Memory B cell (primary cell): ENCODE data around the gene KLF6.

Experiments used
- ATAC-seq: fragments of 150-1000 bp; cut with Tn5 transposase; 2 replicates; pipeline ENCODE4 v1.10.0; 2021; ENCODE audit warnings: low read depth, mild to moderate bottlenecking, moderate library complexity
- DNase-seq, 2 donors: peaks; one replicate each; pipeline ENCODE4 v3.0.0; 2022; ENCODE audit warnings: low spot score in 2 of 2
- H3K27ac Mint-ChIP-seq: one replicate; pipeline ENCODE4 v1.8.0; 2022; ENCODE audit warnings: mild to moderate bottlenecking, moderate library complexity, mixed read lengths
- H3K27me3 Mint-ChIP-seq: one replicate; pipeline ENCODE4 v1.8.0; 2022; ENCODE audit warnings: mixed read lengths
- H3K36me3 Mint-ChIP-seq: one replicate; pipeline ENCODE4 v1.8.0; 2022; ENCODE audit warnings: mild to moderate bottlenecking, mixed read lengths
- H3K4me1 Mint-ChIP-seq: one replicate; pipeline ENCODE4 v1.8.0; 2022; ENCODE audit warnings: mixed read lengths
- H3K4me3 Mint-ChIP-seq: one replicate; pipeline ENCODE4 v1.8.0; 2022; ENCODE audit warnings: mild to moderate bottlenecking, moderate library complexity, mixed read lengths
- H3K9me3 Mint-ChIP-seq: one replicate; pipeline ENCODE4 v1.8.0; 2022; ENCODE audit warnings: mixed read lengths

KLF6 gene

DNA sequence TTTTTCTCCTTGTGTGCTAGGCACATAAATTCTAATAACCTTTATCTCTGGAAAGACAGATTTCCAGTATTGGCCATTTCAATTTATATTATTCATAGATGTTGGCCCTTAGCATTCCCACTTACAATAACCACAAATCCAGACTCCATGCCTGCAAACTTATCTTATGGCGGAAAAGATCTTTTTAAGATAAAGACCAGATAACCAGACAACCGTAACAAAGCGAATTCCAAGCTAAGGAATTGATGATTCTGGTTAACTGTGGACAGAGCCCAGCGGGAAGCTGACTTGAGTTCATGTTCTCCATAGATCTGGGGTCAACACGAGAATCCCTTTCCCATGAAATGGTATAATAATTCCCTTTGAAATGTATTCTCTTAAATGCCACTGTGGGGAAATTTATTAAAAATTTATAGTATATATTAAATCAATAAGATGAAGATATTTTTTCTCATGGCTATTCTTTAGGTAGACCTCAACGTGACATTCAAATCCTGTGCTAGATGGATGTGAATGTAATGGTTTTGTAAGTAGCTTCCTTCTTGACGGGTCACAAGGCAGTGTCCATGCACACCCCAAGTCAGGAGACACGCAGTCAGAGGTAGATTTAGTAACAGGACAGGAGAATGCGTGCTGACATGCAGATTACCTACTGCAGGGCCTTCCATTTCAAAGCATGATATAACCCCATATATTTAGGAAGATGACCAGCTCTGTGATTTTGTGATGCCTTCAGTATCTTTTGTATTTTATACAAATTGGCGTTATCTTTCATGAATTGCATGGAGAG is 37.7 kb upstream of the KLF6 start:
- no peak for DNase-seq
- Mint-ChIP-seq H3K4me1 (no peaks in the 10 kb centered on the region), H3K27ac (no peak overlapping the region), H3K4me3 (no peak overlapping the region), H3K36me3 (no peaks in the 10 kb centered on the region), H3K27me3 (no peaks in the 10 kb centered on the region), H3K9me3 (no peaks in the 10 kb centered on the region)
- ATAC-seq: no peak

DNA sequence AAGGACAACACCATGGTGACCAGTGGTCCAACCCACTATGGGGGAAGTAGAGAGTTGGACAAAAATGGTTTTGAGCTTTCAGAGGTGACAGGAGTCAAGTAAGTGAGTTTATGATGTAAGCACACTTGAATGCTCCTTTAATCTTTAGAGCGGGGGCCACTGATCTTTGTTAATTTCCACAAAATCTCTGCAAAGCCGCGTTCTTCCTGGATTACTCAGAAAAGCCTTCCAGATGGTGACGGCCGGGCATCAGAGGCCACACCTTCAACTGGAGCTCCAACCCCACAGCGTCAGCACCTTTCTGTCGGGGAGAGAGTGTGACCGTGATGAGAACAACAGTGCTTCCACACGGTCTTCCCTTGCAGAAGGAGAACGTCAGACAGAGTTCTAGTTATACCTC is 35.2 kb upstream of the KLF6 start:
- H3K4me1 Mint-ChIP-seq: no peaks in the 10 kb centered on the region
- H3K27me3 Mint-ChIP-seq: no peaks in the 10 kb centered on the region
- DNase-seq: no peak
- no peak overlapping the region for H3K27ac Mint-ChIP-seq
- no peaks in the 10 kb centered on the region for H3K9me3 Mint-ChIP-seq
- H3K4me3 Mint-ChIP-seq: no peak overlapping the region
- H3K36me3 Mint-ChIP-seq: no peaks in the 10 kb centered on the region
- ATAC-seq: no peak

DNA sequence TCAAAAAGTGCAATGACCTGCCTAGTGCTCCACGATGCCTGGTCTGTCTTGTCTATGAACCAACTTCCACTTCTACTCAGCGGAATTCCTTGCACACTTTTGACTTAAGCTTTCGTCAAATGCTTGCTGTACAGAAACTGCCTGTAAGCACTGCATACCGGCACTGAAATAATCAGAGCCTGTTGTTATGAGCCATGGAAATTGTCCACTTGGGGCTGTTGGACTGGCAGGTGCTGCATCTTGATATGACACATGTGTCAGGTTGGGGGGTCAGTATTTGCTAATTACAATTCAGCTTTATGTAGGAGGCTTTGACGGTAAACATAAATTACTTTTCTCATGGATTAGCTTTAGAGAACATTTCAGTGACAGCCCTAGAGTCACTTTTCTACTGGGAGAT is 32.0 kb upstream of the KLF6 start:
- no peak for ATAC-seq
- no peaks in the 10 kb centered on the region for H3K9me3 Mint-ChIP-seq
- no peak for DNase-seq
- H3K27me3 Mint-ChIP-seq: no peaks in the 10 kb centered on the region
- no peak overlapping the region for H3K27ac Mint-ChIP-seq
- no peaks in the 10 kb centered on the region for H3K36me3 Mint-ChIP-seq
- peaks cover 2% of the 10 kb centered on the region for H3K4me1 Mint-ChIP-seq
- H3K4me3 Mint-ChIP-seq: no peak overlapping the region

DNA sequence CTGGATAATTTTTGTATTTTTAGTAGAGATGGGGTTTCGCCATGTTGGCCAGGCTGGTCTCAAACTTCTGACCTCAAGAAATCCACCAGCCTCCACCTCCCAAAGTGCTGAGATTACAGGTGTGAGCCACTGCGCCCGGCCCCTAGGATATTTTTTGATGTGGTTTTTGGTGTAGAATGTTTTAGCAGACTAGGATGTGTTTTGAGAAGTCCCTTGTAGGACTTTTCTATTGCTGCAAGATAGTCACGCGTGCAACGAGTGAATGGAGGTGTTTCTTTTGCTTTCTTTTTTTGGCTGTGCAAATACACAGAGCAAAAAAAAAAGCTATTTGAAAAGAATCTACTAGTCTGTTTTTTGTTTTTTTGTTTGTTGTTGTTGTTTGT is 29.8 kb upstream of the KLF6 start:
- H3K4me3 Mint-ChIP-seq: no peak overlapping the region
- no peaks in the 10 kb centered on the region for H3K27me3 Mint-ChIP-seq
- H3K9me3 Mint-ChIP-seq: no peaks in the 10 kb centered on the region
- H3K36me3 Mint-ChIP-seq: no peaks in the 10 kb centered on the region
- peaks cover 13% of the 10 kb centered on the region for H3K4me1 Mint-ChIP-seq
- DNase-seq: no peak
- no peak overlapping the region for H3K27ac Mint-ChIP-seq
- no peak for ATAC-seq

DNA sequence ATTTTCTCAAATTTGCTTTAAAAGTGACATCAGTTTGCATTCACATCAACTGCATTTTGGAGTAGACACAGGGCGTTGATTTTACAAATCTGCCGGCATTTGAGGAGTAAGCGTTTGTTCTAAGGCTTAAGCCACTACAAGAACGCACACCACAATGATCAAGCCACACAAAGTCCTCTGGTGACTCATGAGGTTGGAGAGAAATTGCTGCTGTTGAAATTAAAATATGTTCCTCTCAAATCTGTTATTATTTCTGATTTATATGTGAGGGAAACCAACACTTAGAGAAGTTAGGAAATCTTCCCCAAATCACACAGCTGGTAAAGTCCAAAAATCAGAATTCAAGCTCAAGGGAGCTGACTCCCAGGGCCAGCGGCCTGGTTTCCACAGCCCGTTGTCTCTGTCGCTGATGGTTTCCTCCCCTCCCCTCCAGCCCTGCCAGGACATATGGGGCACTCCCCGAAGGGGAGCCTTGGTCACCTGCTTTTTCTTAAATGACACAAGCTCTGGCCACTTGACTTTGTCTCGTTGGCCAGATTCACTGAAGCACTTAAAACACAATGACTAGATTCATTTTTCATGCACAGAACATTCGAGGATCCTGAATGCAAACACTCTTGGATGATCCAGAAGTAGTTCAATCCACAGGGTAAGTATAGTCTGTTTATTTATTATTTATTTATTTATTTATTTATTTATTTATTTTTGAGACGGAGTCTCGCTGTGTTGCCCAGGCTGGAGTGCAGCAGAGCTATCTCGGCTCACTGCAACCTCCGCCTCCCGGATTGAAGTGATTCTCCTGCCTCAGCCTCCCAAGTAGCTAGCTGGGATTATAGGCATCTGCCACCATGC is 29.2 kb upstream of the KLF6 start:
- Mint-ChIP-seq H3K27ac (no peak overlapping the region), H3K4me1 (peaks cover 13% of the 10 kb centered on the region), H3K27me3 (no peaks in the 10 kb centered on the region), H3K36me3 (no peaks in the 10 kb centered on the region), H3K9me3 (no peaks in the 10 kb centered on the region), H3K4me3 (no peak overlapping the region)
- DNase-seq: no peak
- ATAC-seq: no peak

GRCh38 chr10:3813267-3813666 is 28.3 kb upstream of the KLF6 start:
- Mint-ChIP-seq H3K36me3 (no peaks in the 10 kb centered on the region), H3K27ac (peak overlapping the region; percentile 24), H3K4me1 (peaks cover 20% of the 10 kb centered on the region), H3K9me3 (no peaks in the 10 kb centered on the region), H3K27me3 (no peaks in the 10 kb centered on the region), H3K4me3 (no peak overlapping the region)
- DNase-seq (no peak), ATAC-seq (no peak)

DNA sequence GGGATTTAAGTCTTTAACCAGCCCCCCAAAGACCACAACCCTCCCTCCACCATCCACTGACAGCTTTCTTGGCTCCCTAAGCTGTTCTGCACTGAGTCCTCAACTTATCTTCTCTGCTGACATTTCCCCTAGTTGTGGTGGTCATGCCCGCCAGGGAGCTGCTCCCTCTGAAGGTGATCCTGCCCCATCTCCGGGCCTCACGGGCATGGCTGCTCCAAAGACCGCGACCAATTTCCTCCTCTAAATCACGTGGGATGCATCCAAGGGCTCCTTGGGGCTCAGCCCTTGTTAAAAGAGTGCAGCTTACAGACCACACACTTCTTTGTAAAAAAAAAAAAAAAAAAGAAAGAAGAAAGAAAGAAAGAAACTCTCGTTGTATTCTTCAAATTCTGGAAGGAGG is 27.1 kb upstream of the KLF6 start:
- no peaks in the 10 kb centered on the region for H3K9me3 Mint-ChIP-seq
- H3K4me1 Mint-ChIP-seq: peaks cover 27% of the 10 kb centered on the region
- ATAC-seq: no peak
- no peaks in the 10 kb centered on the region for H3K36me3 Mint-ChIP-seq
- DNase-seq: no peak
- H3K27me3 Mint-ChIP-seq: no peaks in the 10 kb centered on the region
- H3K27ac Mint-ChIP-seq: no peak overlapping the region
- H3K4me3 Mint-ChIP-seq: no peak overlapping the region

DNA sequence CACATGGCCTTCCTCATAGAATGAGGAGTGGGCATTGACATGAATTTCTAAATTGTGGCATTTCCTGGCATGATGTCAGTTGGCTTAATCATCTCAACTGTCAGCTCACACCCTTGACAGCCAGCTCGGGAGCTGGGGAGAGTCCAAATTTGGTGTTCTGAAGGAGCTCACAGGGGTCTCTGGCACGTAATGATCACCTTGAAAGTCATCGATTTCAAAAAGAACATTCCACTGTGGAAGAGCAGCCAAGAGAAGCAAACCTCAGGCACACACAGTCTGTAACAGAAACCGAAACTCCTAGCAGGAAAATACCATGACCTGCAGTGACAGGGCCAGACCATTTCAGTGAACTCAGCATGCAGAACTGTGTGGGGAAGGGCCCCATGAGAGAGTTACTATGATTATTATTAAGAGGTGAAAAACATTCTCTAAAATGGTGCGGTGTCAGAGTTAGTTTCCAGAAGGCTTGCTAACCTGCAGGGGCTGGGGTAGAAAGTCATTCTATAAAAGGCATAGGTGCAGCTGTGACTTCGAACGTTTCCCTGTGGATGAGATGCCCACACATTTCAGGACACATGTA is 26.4 kb upstream of the KLF6 start:
- Mint-ChIP-seq H3K27ac (peak overlapping the region; percentile 94), H3K27me3 (no peaks in the 10 kb centered on the region), H3K4me3 (peak overlapping the region; percentile 76), H3K9me3 (no peaks in the 10 kb centered on the region), H3K36me3 (no peaks in the 10 kb centered on the region), H3K4me1 (peaks cover 34% of the 10 kb centered on the region)
- ATAC-seq (peak; percentile 96), DNase-seq (peak in 1 of 2 donors; percentile 33)

GRCh38 chr10:3808689-3809199 is 23.7 kb upstream of the KLF6 start:
- Mint-ChIP-seq H3K27ac (peak overlapping the region; percentile 0), H3K36me3 (no peaks in the 10 kb centered on the region), H3K27me3 (no peaks in the 10 kb centered on the region), H3K9me3 (no peaks in the 10 kb centered on the region), H3K4me1 (peaks cover 46% of the 10 kb centered on the region), H3K4me3 (no peak overlapping the region)
- DNase-seq (no peak), ATAC-seq (no peak)

DNA sequence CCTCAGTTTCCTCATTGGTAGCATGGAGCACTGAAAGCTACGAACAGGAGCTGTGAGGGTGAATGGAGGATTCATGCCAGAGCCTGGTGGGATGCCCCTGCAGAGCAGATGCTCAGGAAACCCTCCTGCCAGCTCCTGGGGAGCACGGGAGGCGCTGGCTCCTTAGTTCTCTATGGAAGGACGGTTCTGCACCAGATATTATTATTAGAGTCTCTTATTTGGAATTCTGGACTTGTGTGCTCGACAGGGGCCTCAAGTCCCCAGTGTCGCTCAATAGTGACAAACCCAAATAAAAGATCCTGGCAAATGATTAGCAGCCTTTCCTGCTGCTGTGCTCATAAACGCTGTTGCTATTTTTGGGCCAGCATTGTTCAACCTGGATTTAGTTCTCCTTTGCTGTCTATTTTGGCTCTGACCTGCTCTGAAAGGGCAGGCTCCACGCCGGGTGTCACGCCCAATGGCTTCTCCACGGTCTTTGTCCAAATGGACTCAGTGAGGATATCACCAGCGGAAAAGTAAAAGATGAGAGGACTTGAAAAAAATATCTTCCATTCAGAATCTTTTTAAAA is 23.0 kb upstream of the KLF6 start:
- ATAC-seq: no peak
- Mint-ChIP-seq H3K36me3 (no peaks in the 10 kb centered on the region), H3K27ac (no peak overlapping the region), H3K27me3 (no peaks in the 10 kb centered on the region), H3K9me3 (no peaks in the 10 kb centered on the region), H3K4me3 (no peak overlapping the region), H3K4me1 (peaks cover 46% of the 10 kb centered on the region)
- no peak for DNase-seq

DNA sequence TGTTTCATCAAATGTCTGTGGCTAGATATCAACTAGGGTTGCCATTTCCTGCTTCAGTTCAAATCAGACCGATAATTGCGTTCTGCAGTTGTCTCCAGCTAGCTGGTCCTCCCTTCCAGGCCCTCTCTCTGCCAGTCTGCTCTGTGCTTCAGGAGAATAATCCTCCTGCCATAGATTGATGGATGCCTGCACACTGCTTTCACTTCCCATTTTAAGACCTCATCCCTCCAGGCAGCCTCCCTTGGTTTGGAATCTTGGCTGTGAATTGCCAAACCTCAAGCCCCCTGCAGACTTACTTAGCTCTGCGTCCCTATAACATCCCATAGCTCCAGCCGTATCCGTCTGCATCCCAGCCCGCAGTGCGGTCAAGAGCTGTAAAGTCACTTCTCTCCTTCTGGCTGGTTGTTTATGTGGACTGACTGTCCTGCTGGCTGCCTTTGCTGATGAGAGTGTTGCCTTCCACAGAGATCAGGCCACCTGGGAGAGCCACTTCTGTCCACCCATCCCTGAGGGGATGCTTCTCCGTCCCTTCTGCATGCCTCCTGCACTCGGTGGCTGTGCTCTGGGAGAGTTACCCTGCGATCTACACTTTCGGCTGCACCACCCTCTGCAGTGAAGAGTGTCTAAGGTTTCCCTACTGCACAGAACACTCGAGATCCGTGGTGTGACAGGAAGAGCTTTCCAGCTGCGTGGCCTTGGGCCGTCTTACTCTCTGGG is 22.4 kb upstream of the KLF6 start:
- H3K9me3 Mint-ChIP-seq: no peaks in the 10 kb centered on the region
- H3K4me1 Mint-ChIP-seq: peaks cover 46% of the 10 kb centered on the region
- peak overlapping the region; percentile 97 for H3K27ac Mint-ChIP-seq
- DNase-seq (no peak), ATAC-seq (no peak)
- peak overlapping the region; percentile 8 for H3K4me3 Mint-ChIP-seq
- H3K27me3 Mint-ChIP-seq: no peaks in the 10 kb centered on the region
- no peaks in the 10 kb centered on the region for H3K36me3 Mint-ChIP-seq

- Mint-ChIP-seq H3K9me3 (no peaks in the 10 kb centered on the region), H3K4me1 (peaks cover 41% of the 10 kb centered on the region), H3K4me3 (no peak overlapping the region), H3K36me3 (no peaks in the 10 kb centered on the region), H3K27ac (peak overlapping the region; percentile 97), H3K27me3 (no peaks in the 10 kb centered on the region)
- DNase-seq: no peak
- no peak for ATAC-seq
Observed at GRCh38 chr10:3806603-3807002, 21.6 kb upstream of the KLF6 start.

GRCh38 chr10:3805791-3806461 is 20.9 kb upstream of the KLF6 start:
- ATAC-seq (peak; percentile 32), DNase-seq (peak in 1 of 2 donors; percentile 25)
- Mint-ChIP-seq H3K9me3 (no peaks in the 10 kb centered on the region), H3K27ac (peak overlapping the region; percentile 97), H3K27me3 (no peaks in the 10 kb centered on the region), H3K4me3 (peak overlapping the region; percentile 54), H3K36me3 (no peaks in the 10 kb centered on the region), H3K4me1 (peaks cover 36% of the 10 kb centered on the region)
